Activated CD8-positive, alpha-beta memory T cell treated with anti-CD3 and anti-CD28 coated beads, Interleukin-2, amount 50 U/mL, for 48 hours (primary cell): ENCODE results near the gene VIT.
"Not testable (repeated sequence)": the region's sequence is repeated elsewhere in the genome, so short reads cannot be mapped to it uniquely, and the experiment has no call there.

Source experiments
- DNase-seq: peaks from one replicate; pipeline ENCODE4 v3.0.0-alpha.2; 2020

VIT gene

DNA sequence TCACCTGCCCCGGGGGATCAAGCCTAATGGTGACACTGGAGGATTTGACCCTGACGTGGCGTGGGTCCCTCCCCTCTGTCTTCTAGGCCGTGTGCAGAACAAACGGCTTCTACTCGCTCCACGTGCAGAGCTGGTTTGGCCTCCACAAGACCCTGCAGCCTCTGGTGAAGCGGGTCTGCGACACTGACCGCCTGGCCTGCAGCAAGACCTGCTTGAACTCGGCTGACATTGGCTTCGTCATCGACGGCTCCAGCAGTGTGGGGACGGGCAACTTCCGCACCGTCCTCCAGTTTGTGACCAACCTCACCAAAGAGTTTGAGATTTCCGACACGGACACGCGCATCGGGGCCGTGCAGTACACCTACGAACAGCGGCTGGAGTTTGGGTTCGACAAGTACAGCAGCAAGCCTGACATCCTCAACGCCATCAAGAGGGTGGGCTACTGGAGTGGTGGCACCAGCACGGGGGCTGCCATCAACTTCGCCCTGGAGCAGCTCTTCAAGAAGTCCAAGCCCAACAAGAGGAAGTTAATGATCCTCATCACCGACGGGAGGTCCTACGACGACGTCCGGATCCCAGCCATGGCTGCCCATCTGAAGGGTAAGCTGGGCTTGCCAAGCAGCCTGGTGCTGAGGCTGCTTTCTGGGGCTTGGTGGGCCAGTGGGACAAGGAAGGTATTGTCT, 112.0 kb downstream of the VIT start:
- no peak for DNase-seq

DNA sequence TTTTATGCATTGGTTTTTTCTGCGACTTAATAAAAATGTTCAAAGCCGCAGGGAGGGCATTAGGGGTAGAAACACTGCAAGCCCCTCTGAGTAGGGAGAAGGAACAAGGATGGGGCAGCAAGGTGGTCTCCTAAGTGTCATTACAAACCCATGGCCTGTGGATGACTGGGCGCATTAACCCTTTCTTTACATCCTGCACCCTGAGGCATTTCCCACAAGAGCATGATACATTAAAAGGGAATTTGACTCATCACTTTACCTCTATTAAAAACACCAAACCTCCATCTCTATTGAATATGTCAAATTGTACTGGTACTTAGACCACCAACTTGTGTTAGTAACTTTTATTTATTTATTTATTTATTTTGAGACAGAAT, 112.5 kb downstream of the VIT start:
- DNase-seq = no peak

DNA sequence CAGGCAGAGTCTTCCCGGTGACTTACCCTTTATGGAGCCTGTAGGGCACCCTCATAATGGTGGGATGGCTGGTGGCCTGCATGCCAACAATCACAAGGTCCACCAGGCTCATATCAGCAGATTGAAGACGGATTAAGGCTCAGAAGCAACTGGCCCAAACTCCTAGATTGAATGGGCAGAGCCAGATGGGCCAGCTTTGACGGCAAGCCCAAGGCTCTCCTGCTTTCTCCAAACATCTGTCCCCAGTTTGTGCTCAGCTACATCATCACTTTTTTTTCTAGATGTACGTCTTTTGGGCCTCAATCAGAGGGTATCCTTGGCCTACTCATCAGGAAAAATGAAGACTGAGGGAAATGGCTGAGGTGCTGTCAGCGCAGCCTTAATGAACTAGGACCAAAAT, 114.6 kb downstream of the VIT start:
- no peak for DNase-seq

DNA sequence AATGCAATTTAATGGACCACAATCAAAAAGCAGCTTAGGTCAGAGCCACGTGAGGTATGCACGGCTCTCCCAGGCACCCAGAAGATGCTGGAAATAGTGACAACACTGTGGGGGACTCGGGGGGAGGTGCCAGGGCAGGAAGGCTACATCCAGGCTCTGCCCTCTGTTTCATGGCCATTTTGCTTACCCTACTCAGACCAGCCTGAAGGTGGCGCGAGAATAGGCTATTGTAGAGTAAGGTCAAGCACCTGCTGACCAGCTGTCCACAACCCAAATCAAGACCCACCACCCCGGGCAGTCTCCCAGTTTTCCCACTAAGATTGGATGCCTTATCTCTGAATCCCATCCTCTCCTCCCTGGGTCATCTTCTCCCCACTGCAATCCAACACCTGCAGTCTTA, 115.7 kb downstream of the VIT start:
- no peak for DNase-seq

DNA sequence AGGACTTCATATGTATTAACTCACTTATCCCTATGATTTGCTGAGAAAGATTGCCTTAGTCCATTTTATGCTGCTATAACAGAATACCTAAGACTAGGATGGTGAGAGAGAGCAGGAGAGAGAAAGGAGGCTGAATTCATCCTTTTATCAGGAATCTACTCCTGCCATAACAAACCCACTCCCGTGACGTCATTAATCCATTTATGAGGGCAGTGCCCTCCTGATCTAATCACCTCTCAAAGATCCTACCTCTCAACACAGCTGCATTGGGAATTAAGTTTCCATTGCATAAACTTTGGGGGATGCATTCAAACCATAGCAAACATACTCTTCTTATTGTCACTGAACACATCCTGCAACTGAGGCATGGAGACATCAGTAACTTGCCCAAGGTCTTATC, 122.0 kb downstream of the VIT start:
- no peak for DNase-seq

DNA sequence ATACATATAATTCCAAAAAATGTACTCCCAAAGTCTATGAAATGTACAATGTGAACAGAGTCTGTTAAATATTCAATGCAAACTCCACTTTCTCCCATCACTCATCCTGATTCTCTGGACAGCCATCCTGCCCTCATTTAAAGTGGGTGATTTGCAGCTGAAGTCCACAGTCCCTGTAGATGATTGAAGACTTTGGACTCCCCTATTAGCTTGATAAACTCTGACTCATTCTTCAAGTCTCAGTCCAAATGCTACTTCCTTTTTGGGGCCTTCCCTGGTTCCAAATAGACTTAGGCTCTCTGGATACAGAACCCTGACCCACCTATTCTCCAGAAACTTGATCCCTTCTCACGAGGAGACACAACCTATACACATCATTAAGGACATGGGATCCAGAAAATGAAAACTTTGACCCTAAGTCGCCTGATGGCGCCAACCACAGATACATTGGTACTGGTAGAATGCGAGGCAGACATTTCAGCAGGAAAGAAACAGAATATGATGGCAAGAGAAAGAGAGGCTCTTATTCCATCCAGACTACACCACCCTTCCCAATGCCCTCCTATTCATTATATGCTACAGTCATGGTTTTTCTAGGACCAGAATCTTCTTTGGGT, 122.7 kb downstream of the VIT start:
- no peak for DNase-seq

DNA sequence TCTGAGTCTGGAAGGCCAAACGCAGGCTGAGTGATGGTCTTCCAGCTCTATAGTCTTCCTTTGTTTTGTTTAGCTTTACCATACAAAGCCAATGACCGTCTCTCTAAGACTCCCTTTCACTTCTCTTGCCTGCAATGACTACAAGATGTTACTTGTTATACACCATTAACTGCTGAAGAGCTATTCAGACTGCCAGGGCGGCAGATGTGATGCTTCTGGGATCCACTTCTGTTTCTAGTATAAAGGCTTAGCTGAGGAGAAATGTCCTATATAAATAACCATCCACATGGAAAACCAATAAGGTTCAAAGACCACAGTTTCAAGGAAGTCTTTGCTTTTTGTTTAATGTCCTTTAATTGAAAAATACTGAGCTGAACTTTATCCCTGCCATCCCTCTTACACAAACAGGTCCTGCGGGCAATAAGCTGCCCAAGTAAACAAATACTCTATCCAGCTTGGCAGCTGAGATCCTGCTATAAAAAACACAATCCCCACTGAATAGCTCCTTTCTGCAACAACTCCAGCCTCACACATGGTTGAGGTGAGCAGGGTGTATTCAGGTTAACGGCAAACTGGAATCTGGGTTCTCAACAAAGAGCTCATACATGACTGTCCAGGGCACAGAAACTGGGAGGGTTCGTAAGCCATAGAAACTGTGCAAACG, 124.6 kb downstream of the VIT start:
- DNase-seq = no peak

DNA sequence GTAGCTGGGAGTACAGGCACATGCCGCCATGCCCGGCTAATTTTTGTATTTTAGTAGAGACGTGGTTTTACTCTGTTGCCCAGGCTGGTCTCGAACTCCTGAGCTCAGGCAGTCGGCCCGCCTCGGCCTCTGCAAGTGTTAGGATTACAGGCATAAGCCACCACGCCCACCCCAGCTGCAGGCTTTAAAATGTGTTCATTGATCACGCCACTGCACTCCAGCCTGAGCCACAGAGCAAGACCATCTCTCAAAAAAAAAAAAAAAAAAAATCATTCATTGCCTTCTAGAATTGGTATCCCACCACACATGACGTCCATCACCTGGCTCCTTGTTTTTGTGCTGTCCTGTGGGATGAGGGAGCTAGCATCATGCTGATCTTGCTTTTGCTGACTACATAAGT, 127.4 kb downstream of the VIT start:
- no peak for DNase-seq

DNA sequence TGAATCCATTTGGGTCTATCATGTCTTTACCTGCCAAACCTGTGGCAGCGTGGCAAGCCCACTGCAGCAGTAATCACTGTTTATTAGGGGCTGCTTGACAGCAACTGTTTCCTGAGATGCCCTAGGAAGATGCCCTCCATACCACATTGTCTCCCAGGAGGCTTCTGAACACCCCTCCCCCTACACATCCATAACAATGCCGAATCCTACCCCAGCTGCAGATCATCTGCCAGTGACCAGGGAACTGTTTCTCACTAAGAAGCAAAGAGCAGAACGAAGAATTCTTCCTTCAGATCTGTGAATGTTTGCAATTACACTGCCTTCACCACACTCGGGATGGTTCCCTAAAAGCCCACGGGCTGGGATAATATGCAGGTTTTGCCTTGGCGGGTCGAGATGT, 127.8 kb downstream of the VIT start:
- no peak for DNase-seq

DNA sequence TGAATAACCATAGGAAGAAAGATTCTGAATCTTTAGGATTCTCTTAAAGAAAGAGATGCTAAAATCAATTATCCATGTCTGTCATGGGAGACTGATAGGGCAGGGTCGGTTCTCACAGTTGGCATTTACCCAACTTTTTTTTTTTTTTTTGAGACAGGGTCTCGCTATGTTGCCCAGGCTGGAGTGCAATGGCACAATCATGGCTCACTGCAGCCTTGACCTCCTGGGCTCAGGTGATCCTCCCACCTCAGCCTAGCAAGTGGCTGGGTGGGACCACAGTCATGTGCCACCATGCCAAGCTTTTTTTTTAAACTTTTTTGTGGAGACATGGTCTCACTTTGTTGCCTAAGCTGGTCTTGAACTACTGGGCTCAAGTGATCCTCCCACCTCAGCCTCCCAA, 128.2 kb downstream of the VIT start:
- DNase-seq = not testable (repeated sequence)

DNA sequence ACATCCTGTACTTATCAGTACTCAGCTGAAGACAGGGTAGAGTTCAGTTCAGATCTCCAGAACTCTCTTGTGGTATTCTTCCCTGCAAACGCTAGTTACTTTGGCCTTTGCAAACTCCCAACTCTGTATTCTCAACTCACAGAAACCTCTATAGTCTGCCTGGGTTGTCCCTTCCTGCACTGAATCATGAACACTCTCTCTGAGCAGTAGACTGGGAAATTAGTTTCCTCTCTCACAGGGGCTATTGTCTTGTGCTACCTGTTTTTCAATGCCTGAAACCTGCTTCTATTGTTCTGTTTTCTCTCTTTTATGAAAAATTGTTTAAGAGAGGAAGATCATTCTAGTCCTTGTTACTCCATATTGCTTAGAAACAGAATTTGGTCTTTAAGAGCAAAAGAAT, 134.7 kb downstream of the VIT start:
- no peak for DNase-seq

DNA sequence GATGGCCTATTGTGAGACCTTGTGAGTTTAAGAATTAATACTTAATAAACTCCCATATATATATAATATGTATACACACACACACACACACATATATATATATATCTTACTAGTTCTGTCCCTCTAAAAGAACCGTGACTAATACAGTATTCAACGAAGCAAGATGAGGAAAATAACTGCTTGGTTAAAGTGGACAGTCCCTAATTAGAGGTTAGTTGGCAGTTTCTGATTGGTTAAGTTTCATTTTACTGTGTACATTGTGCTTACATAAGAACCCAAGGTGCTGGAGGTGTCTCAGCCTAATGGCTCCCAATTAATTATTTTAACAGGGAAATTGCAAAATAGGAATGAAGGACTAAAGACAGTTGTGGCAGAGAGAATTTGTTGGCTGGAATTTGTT, 137.7 kb downstream of the VIT start:
- DNase-seq = no peak

DNA sequence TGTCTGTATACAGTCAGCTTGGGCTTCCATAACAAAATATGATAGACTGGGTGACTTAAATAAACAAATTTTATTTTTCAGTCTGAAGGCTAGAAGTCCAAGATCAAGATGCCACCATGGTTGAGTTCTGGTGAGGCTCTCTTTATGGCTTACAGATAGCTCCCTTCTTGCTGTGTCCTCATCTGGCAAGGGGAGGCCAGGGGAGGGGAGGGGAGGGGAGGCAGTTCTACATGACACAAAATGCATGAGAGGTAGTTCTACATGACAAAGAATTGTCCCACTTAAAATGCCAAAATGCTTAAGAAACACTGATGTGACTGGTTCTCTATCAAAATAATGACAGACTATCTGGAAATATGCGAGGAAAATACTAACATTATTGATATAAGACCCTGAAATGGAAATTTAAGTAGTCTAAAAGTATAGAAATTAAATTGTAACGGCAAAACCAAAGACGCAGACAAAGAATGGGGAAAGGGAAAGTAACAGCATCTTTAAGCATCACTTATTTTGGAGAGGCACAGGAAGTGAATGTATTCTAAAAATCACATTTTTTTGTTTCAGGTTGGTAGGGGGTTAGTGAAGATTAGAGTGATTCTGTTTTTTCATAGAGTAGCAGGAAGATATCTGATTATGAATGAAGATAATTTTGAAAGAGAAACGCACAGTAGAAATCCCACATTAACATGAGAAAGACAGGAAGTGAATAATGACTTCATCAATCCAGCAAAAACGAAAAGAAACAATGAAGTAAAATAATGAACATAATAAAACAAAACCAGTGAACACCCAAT, 138.4 kb downstream of the VIT start:
- DNase-seq = no peak

DNA sequence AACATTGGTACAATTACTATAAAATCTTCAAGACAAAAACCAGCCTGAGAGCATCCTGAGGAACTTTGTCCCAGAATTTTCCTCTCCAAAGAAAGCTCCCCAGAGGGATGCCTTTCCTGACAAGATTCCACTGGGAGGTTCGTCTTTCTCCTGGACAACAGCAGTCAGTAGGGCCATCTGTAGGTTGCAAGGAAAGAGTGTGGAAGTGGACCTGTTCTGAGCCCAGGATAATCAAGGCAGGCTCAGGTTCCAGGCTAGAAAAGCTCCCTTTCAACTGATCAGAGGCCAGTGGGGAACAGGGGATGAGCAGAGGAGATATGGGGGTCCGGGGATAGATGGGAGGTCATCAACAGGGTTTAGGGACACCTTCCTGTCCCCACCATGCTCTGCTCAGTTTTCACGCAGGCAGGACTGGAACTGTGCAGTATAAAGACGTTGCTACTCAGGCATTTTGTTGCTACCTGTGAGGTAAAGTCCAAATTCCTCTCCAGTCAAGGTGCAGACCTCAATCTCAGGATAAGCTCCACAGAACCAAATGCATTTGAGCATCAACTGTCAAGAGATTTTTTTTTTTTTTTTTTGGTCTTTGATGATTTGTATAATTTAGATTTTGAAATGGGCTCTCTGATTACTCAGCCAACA, 143.6 kb downstream of the VIT start:
- no peak for DNase-seq

DNA sequence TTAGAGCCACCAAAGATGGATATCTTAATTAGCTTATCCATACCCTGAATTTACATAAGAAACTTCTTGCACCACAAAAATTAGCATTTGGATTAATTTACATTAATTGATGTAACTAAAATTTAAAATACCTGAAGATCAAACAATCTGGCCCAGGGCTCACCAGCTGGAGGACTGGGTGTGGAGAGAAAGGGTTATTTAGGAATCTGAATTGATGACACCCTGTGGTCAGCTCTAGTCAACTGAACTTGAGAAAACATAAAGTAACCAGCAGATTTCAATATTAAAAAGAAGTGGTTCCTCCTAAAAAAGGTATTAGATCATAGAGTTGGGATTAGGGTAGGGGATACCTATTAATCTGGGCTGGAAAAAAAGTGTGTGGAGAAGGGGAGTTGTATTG, 147.3 kb downstream of the VIT start:
- no peak for DNase-seq

DNA sequence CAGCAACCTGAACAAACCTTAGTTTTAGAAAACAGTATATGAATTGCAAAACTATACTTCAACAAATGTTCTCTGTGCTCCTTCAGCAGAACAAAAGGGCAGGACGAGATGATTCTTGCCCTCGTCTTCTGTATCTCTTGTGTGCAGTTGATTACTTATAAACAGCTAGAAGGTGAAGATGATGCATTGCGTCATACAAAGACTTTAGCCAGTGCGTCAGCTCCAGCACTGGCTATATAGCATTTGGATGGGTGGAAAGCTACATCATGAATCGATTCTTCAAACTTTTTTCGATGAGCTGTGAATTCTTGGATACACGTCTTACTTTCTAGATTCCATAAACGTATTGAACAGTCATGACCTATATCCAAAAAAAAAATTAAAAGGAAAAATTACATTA, 152.8 kb downstream of the VIT start:
- DNase-seq = no peak

DNA sequence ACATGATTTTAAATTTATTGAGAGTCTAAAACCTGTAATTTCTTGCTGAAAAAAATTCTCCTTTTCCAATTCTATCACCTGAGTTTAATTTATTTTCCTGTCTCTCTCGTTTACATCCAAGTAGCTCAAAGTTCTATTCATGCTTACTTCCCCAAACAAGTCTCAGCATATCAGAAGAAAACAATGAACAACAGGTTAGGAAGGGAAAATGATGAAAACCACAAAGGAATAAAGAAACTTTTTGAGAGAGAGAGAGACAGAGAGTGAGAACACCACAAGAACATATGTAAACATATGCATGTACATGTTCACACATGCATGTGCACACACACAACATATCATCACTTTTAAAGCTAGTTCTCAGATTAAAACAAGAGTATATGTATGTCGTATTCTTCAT, 157.7 kb downstream of the VIT start:
- no peak for DNase-seq

DNA sequence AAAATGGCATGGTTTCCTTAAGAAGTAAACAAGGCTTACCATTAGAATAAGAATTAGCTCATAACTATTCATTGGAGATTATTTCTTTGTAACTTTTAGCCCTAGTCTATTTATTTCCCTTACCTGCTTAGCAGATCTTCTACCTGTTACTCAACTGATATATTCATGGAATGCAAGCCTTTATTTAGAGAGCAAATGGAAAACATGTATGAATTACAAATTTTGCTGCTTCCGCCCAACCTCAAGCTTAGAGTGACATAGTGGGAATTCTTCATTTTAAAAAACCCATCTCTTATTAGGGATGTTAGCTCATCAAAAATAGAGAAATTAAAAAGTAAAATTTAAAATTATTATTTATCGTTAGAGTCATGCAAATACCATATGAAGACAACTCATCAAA, 158.9 kb downstream of the VIT start:
- no peak for DNase-seq

DNA sequence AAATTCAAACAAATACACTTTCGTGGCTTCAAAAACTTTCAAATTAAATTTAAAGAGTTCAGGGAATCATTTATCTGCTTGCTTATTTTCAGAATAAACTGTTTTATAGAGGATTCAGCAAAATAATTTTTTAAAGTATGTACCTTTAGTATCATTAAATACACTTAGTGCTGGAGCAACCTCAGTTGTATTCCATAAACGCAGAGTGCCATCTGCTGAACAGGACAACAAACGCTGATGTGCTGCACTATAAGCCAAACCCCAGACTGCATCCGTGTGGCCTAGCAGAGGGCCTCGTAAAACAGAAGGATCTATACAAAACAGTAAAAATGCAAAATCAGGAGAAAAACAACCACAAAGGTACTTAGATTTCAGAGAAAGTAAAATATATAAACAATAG, 161.2 kb downstream of the VIT start:
- no peak for DNase-seq

DNA sequence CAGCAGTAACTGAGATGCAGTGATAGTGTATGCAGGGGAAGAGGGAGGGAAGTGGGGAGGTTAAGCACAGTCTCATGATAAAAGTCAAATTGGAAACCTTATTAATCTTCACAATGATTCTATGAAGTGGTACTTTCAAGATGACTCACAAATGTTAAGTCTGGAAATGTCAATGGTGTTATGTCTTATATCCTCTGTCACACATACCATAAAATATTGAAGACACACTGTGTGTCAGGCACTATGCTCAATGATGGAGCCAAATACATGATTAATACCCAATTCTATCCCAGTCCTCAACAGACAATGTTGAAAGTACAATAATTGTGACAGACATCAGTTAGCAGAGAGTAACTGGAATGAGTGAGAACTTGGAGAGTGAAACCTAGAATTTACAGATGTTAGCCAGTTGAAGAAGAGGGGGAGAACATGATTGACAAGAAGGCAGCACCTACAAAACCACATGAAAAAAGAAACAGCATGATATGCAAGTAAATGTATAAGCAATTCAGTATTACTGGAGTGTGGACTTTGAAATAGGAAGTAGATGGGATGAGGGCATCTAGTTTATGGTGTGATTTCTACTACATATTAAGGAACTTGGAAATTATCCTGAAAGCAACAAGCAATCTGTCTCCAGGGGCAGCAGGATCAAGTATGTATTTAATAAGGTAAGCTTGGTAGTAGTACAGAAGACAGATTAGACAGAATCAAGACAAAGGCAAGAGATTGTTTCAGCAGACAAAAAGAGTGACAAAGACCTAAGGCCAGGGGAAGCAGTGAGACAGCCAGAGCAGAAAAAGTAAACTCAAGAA, 162.3 kb downstream of the VIT start:
- no peak for DNase-seq

DNA sequence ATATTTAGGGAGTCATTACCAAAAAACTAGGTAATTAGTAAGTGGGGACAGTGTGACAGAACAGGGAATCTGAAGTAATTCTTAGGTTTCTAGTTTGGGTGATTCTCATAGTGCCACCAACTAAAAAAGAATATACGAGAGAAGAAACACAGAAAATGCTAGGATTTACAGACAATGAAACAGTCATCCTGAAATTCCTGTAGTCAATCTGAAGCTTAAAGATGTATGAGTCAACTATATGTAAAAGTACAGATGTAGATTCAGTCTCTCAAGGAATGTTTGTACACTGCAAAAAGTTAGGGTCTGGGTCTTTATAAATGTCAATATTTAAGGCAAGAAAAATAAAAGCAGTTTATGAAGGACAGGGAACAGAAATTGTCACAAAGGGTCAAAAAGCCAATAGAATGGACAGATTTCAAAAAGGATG, 162.9 kb downstream of the VIT start:
- DNase-seq = no peak

DNA sequence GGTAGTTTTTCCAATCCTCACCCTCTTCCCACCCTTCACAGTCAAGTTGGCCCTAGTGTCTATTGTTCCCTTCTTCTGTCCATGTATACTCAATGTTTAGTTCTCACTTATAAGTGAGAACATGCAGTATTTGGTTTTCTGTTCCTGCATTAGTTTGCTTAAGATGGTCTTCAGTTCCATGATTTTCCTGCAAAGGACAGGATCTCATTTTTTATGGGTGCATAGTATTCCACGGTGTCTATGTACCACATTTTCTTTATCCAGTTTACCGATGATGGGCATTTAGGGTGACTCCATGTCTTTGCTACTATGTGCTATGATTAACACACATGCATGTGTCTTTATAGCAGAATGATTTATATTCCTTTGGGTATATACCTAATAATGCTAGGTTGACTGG, 165.4 kb downstream of the VIT start:
- DNase-seq = no peak
